H1 (cell line): ENCODE measurements around the gene SPRED1.

Experiments used
- CEBPB ChIP-seq: IDR thresholded peaks from 2 replicates; pipeline ENCODE4 v1.6.1; 2012; ENCODE audit warnings: low read depth, low read length
- CTCF ChIP-seq, 3 experiments: IDR thresholded peaks; 1 replicate in 2 of 3; 2 replicates in 1 of 3; pipeline versions ENCODE4 v1.5.1 to v1.6.1; 2011; ENCODE audit warnings: low read length in 3 of 3, mild to moderate bottlenecking in 3 of 3, inconsistent platforms in 2 of 3, low read depth in 1 of 3, moderate library complexity in 1 of 3; ENCODE audit not compliant: insufficient read depth in 1 of 3; ENCODE audit errors: control extremely low read depth in 1 of 3
- EP300 ChIP-seq, 2 experiments: IDR thresholded peaks; 1 replicate in 1 of 2; 2 replicates in 1 of 2; pipeline ENCODE4 v1.6.1; 2011 to 2012; ENCODE audit warnings: low read depth in 2 of 2, low read length in 2 of 2, mild to moderate bottlenecking in 2 of 2, borderline replicate concordance in 1 of 2, inconsistent platforms in 1 of 2, moderate library complexity in 1 of 2
- EZH2 ChIP-seq: fragments of 200-600 bp; sonication (generic); IDR thresholded peaks from 2 replicates; pipeline ENCODE4 v1.7.1; 2012; ENCODE audit warnings: low read depth, mild to moderate bottlenecking, moderate library complexity, low read length, inconsistent platforms; ENCODE audit not compliant: severe bottlenecking
- SRF ChIP-seq: IDR thresholded peaks from 2 replicates; pipeline ENCODE4 v1.6.1; 2011; ENCODE audit warnings: mild to moderate bottlenecking, low read depth, low read length, moderate library complexity
- SUZ12 ChIP-seq: fragments of 200-600 bp; sonication (generic); IDR thresholded peaks from 2 replicates; pipeline ENCODE4 v1.6.1; 2012; ENCODE audit warnings: mild to moderate bottlenecking, inconsistent platforms, low read length, moderate library complexity, mixed read lengths
- TBP ChIP-seq: IDR thresholded peaks from 2 replicates; pipeline ENCODE4 v1.6.1; 2011; ENCODE audit warnings: low read depth, low read length, improper control_type of control experiment
- TCF12 ChIP-seq: IDR thresholded peaks from 2 replicates; pipeline ENCODE4 v1.6.1; 2011; ENCODE audit warnings: low read depth, mild to moderate bottlenecking, low read length
- USF2 ChIP-seq: IDR thresholded peaks from 2 replicates; pipeline ENCODE4 v1.6.1; 2011; ENCODE audit warnings: low read length, improper control_type of control experiment

- TF ChIP-seq CTCF (IDR thresholded peaks at IDR 0.05; ENCODE audit: control extremely low read depth in 1 of 3, insufficient read depth in 1 of 3, low read depth in 1 of 3, low read length in 3 of 3), result no peak
- no peak for TF ChIP-seq TCF12
- no peak for TF ChIP-seq EZH2
- no peak for TF ChIP-seq SRF
- no peak for TF ChIP-seq EP300 (IDR thresholded peaks at IDR 0.05; ENCODE audit: borderline replicate concordance in 1 of 2, low read depth in 2 of 2, low read length in 2 of 2)
- no peak for TF ChIP-seq TBP
- TF ChIP-seq USF2, result no peak
- TF ChIP-seq SUZ12, result no peak
- no peak for TF ChIP-seq CEBPB
These were observed 46.9 kb upstream of the SPRED1 start for GRCh38 chr15:38205526-38206272.
